Mesendoderm (in vitro differentiated cells): ENCODE measurements around the gene POC1A.

Experiments used
- DNase-seq: peaks from one replicate; pipeline ENCODE4 v3.0.0; 2013
- H2AK5ac ChIP-seq: 2 replicates; pipeline ENCODE4 v1.6.1; 2013; ENCODE audit warnings: low read length, inconsistent platforms
- H2BK120ac ChIP-seq: 2 replicates; pipeline ENCODE4 v1.6.1; 2013; ENCODE audit warnings: low read depth, mild to moderate bottlenecking, low read length, moderate library complexity, mixed read lengths
- H2BK15ac ChIP-seq: replicated peaks from 2 replicates; pipeline ENCODE4 v1.6.1; 2013; ENCODE audit warnings: low read depth, mild to moderate bottlenecking, moderate library complexity
- H2BK5ac ChIP-seq: 2 replicates; pipeline ENCODE4 v1.6.1; 2013; ENCODE audit warnings: low read length, inconsistent platforms
- H3K18ac ChIP-seq: 2 replicates; pipeline ENCODE4 v1.6.1; 2013; ENCODE audit warnings: mild to moderate bottlenecking, low read length, mixed read lengths
- H3K23ac ChIP-seq: one replicate; pipeline ENCODE4 v1.6.1; 2013; ENCODE audit warnings: low read length
- H3K27ac ChIP-seq: 2 replicates; pipeline ENCODE4 v1.5.1; 2013; ENCODE audit warnings: low read depth, mild to moderate bottlenecking, inconsistent platforms, low read length, moderate library complexity
- H3K27me3 ChIP-seq: 2 replicates; pipeline ENCODE4 v1.6.1; 2013; ENCODE audit warnings: low read length, control low read depth, mild to moderate bottlenecking, inconsistent platforms; ENCODE audit not compliant: insufficient read depth, poor library complexity
- H3K36me3 ChIP-seq: 2 replicates; pipeline ENCODE4 v1.6.1; 2013; ENCODE audit warnings: low read length, inconsistent platforms; ENCODE audit not compliant: control insufficient read depth, insufficient read depth
- H3K4ac ChIP-seq: one replicate; pipeline ENCODE4 v1.6.1; 2013; ENCODE audit warnings: low read depth, mild to moderate bottlenecking, low read length, moderate library complexity
- H3K4me1 ChIP-seq: 2 replicates; pipeline ENCODE4 v1.6.1; 2013; ENCODE audit warnings: low read depth, low read length, inconsistent platforms; ENCODE audit not compliant: control insufficient read depth
- H3K4me2 ChIP-seq: 2 replicates; pipeline ENCODE4 v1.6.1; 2013; ENCODE audit warnings: low read length
- H3K4me3 ChIP-seq: 2 replicates; pipeline ENCODE4 v1.5.1; 2013; ENCODE audit warnings: mild to moderate bottlenecking, low read length
- H3K56ac ChIP-seq: one replicate; pipeline ENCODE4 v1.6.1; 2013; ENCODE audit warnings: low read length
- H3K79me1 ChIP-seq: 2 replicates; pipeline ENCODE4 v1.6.1; 2013; ENCODE audit warnings: low read length, inconsistent platforms
- H3K79me2 ChIP-seq: 2 replicates; pipeline ENCODE4 v1.6.1; 2013; ENCODE audit warnings: mild to moderate bottlenecking, low read length; ENCODE audit not compliant: control insufficient read depth, insufficient read depth
- H3K9ac ChIP-seq: 2 replicates; pipeline ENCODE4 v1.6.1; 2013; ENCODE audit warnings: low read length, inconsistent platforms
- H4K5ac ChIP-seq: one replicate; pipeline ENCODE4 v1.6.1; 2013; ENCODE audit warnings: low read length
- H4K8ac ChIP-seq: one replicate; pipeline ENCODE4 v1.6.1; 2013; ENCODE audit warnings: low read depth, mild to moderate bottlenecking, control low read depth, low read length, moderate library complexity
- WGBS: extraction: QIAGEN DNeasy Blood & Tissue Kit; methylation state at CpG from one replicate; pipeline ENCODE4 v1.1.7; 2013; ENCODE audit warnings: low lambda C conversion rate, missing lambda C conversion rate; ENCODE audit not compliant: insufficient coverage; ENCODE audit errors: extremely low coverage; 5-methylcytosine and 5-hydroxymethylcytosine counted together

POC1A gene

DNA sequence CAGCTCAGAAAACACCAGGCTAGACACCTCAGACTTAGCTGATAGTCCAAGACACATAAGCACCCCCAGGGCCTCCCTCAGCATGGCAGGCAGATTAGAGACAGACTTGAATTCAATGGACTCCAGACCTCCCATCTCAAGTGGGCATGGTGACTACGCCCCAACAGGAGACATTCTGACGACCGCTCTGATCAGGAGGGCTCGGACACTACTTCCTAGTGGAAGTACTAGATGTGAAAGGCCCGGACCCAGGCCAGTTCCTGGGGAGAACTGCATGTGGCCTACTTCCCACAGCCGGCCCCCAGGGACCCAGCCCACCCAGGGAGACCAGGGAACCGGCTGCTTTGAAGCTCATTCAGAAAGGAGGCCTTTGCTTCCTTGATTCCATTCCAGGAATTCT lies 16.9 kb downstream of the POC1A start:
- no peak overlapping the region for H3K18ac ChIP-seq
- H3K4me2 ChIP-seq, result no peak overlapping the region
- no peak overlapping the region for H3K23ac ChIP-seq
- no peaks in the 10 kb centered on the region for H3K27me3 ChIP-seq
- H2BK120ac ChIP-seq, result no peak overlapping the region
- H3K79me1 ChIP-seq, result no peaks in the 10 kb centered on the region
- no peaks in the 10 kb centered on the region for H3K36me3 ChIP-seq
- no peak overlapping the region for H3K4ac ChIP-seq
- no peak overlapping the region for H3K27ac ChIP-seq
- H4K5ac ChIP-seq, result no peak overlapping the region
- no peak overlapping the region for H2BK15ac ChIP-seq
- no peak overlapping the region for H3K4me3 ChIP-seq
- H4K8ac ChIP-seq, result no peak overlapping the region
- WGBS, result no CpG with 5 or more reads among the region's 7 CpGs
- no peak overlapping the region for H3K9ac ChIP-seq
- no peaks in the 10 kb centered on the region for H3K4me1 ChIP-seq
- H3K56ac ChIP-seq, result no peak overlapping the region
- H2AK5ac ChIP-seq, result no peak overlapping the region
- no peak overlapping the region for H2BK5ac ChIP-seq
- H3K79me2 ChIP-seq, result no peaks in the 10 kb centered on the region
- DNase-seq, result no peak

DNA sequence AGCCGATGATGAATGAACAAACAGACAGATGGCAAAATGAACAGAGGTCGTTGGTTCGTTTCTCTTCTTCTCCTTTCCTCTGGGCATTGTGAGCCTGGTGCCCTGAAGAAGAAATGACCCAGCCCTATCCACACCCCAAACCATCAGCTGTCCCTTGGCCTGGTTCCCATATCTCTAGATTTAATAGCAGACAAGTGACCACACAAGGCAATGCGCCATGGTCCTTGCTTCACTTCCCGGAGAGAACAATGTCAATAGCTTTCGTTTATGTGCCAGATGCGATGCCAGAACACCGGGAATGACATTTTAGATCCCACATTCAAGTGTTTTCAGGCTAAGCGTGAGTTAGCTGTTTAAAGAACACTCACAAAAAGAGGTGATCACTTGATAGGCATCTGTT lies 17.7 kb downstream of the POC1A start:
- Histone ChIP-seq H3K4me2 (no peak overlapping the region), H3K36me3 (no peaks in the 10 kb centered on the region), H4K8ac (no peak overlapping the region), H3K4ac (no peak overlapping the region), H3K79me1 (no peaks in the 10 kb centered on the region), H3K79me2 (no peaks in the 10 kb centered on the region), H3K18ac (no peak overlapping the region), H4K5ac (no peak overlapping the region), H3K27ac (no peak overlapping the region), H2BK5ac (no peak overlapping the region), H2AK5ac (no peak overlapping the region), H2BK120ac (no peak overlapping the region), H3K9ac (no peak overlapping the region), H3K23ac (no peak overlapping the region), H3K27me3 (no peaks in the 10 kb centered on the region), H2BK15ac (no peak overlapping the region), H3K4me1 (no peaks in the 10 kb centered on the region), H3K4me3 (no peak overlapping the region), H3K56ac (no peak overlapping the region)
- WGBS, result no CpG with 5 or more reads among the region's 9 CpGs
- no peak for DNase-seq

DNA sequence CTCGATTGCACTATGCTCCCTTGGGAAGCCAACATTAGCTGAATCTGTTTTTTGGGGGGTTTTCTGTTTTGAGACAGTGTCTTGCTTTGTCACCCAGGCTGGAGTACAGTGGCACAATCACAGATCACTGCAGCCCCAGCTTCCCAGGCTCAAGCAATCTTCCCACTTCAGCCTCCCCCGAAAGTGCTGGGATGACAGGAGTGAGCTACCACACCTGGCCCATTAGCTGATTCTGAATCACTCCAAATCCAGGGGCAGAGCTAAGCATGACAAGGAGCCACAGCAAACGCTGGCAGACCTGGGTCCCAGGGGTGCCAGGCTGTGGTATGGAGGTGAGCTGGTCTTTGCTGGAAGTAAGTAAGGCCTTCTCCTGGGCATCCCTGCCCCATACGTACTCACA lies 18.9 kb downstream of the POC1A start:
- Histone ChIP-seq H4K8ac (no peak overlapping the region), H3K27ac (no peak overlapping the region), H3K79me1 (no peaks in the 10 kb centered on the region), H3K27me3 (no peaks in the 10 kb centered on the region), H3K23ac (no peak overlapping the region), H3K56ac (no peak overlapping the region), H3K18ac (no peak overlapping the region), H3K79me2 (no peaks in the 10 kb centered on the region), H2AK5ac (no peak overlapping the region), H3K4ac (no peak overlapping the region), H3K4me2 (no peak overlapping the region), H2BK5ac (no peak overlapping the region), H3K9ac (no peak overlapping the region), H3K36me3 (no peaks in the 10 kb centered on the region), H2BK15ac (no peak overlapping the region), H3K4me3 (no peak overlapping the region), H3K4me1 (no peaks in the 10 kb centered on the region), H2BK120ac (no peak overlapping the region), H4K5ac (no peak overlapping the region)
- DNase-seq, result no peak
- no CpG with 5 or more reads among the region's 4 CpGs for WGBS

DNA sequence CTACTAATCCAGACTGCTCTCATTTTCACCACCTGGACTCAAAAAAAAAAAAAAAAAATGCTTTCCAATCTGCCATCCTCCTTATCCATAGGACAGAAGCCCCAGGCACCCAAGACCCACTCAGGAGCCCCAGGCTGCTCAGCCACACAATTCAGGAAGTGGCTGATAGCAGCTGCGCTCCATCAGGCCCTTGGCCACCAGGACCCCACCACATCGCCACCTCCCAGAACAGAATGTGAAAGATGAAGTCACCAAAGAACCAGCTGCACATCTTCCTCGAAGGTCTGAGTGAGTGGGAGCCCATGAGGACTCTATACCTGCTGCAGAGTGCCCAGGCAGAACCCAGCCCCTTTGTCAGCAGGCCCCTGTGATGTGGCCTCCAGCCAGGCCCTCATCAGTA lies 19.5 kb downstream of the POC1A start:
- Histone ChIP-seq H4K5ac (no peak overlapping the region), H3K9ac (no peak overlapping the region), H3K36me3 (no peaks in the 10 kb centered on the region), H2BK15ac (no peak overlapping the region), H3K4me2 (no peak overlapping the region), H3K4ac (no peak overlapping the region), H2BK120ac (no peak overlapping the region), H3K27ac (no peak overlapping the region), H3K4me3 (no peak overlapping the region), H3K79me1 (no peaks in the 10 kb centered on the region), H3K4me1 (no peaks in the 10 kb centered on the region), H2BK5ac (no peak overlapping the region), H3K23ac (no peak overlapping the region), H2AK5ac (no peak overlapping the region), H3K79me2 (no peaks in the 10 kb centered on the region), H3K56ac (no peak overlapping the region), H3K18ac (no peak overlapping the region), H4K8ac (no peak overlapping the region), H3K27me3 (no peaks in the 10 kb centered on the region)
- no CpG with 5 or more reads among the region's 3 CpGs for WGBS
- no peak for DNase-seq

DNA sequence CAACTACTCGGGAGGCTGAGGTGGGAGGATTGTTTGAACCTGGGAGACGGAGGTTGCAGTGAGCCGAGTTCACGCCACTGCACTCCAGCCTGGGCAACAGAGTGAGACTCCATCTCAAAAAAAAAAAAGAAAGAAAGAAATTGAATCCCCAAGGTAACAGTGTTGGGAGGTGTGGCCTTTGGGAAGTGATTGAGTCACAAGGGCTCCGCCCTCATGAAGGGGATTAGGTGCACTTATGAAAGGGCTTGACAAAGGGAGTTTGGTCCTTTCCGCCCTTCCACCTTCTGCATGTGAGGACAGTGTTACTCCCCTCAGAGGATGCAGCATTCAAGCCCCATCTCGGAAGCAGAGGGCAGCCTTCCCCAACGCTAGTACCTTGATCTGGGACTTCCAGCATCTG lies 21.3 kb downstream of the POC1A start:
- Histone ChIP-seq H3K27me3 (no peaks in the 10 kb centered on the region), H2BK5ac (no peak overlapping the region), H3K79me1 (no peaks in the 10 kb centered on the region), H4K5ac (no peak overlapping the region), H2AK5ac (no peak overlapping the region), H3K4me3 (no peak overlapping the region), H3K4ac (no peak overlapping the region), H3K9ac (no peak overlapping the region), H3K27ac (no peak overlapping the region), H2BK15ac (no peak overlapping the region), H3K79me2 (no peaks in the 10 kb centered on the region), H3K4me1 (peaks cover 3% of the 10 kb centered on the region), H4K8ac (no peak overlapping the region), H3K36me3 (no peaks in the 10 kb centered on the region), H3K23ac (no peak overlapping the region), H3K18ac (no peak overlapping the region), H2BK120ac (no peak overlapping the region), H3K56ac (no peak overlapping the region), H3K4me2 (no peak overlapping the region)
- no peak for DNase-seq
- WGBS, result no CpG with 5 or more reads among the region's 8 CpGs

DNA sequence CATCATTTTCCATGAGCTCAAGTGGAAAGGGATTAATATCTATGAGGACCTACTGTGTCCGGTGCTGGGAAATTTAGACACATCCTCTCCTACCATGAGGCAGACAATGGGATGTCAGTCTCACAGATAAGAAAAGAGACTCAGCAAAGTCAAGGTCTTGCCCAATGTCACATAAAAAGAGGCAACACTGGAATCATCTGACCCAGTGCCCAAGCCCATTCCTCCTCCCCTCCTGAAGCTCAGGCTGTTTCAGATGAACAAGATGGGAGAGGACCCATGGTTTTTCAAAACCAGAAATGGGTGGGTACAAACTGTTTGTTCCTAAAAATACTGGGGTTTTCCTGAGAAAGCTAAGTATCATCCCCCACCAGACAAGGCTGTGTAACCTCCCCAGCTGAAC lies 22.2 kb downstream of the POC1A start:
- no peak overlapping the region for H4K5ac ChIP-seq
- no peak overlapping the region for H3K18ac ChIP-seq
- H2AK5ac ChIP-seq, result no peak overlapping the region
- WGBS, result no CpG with 5 or more reads among the region's 1 CpG
- no peaks in the 10 kb centered on the region for H3K36me3 ChIP-seq
- no peak overlapping the region for H3K4me3 ChIP-seq
- no peak overlapping the region for H3K56ac ChIP-seq
- H3K27ac ChIP-seq, result no peak overlapping the region
- no peaks in the 10 kb centered on the region for H3K79me1 ChIP-seq
- H2BK15ac ChIP-seq, result no peak overlapping the region
- no peak overlapping the region for H3K9ac ChIP-seq
- H3K4ac ChIP-seq, result no peak overlapping the region
- no peak for DNase-seq
- H3K79me2 ChIP-seq, result no peaks in the 10 kb centered on the region
- H3K4me1 ChIP-seq, result peaks cover 3% of the 10 kb centered on the region
- no peak overlapping the region for H4K8ac ChIP-seq
- H3K27me3 ChIP-seq, result no peaks in the 10 kb centered on the region
- H3K4me2 ChIP-seq, result no peak overlapping the region
- no peak overlapping the region for H3K23ac ChIP-seq
- no peak overlapping the region for H2BK120ac ChIP-seq
- H2BK5ac ChIP-seq, result no peak overlapping the region
